HFFc6 (cell line): ENCODE results near the gene LCNL1. TPM values are rescaled to one million over a fixed set of nuclear protein-coding genes. Genes with fewer than 3 reads are reported as not detected.

Experiments
- DNase-seq: peaks from one replicate; pipeline ENCODE4 v3.0.0-alpha.2; 2018
- H3K27ac Mint-ChIP-seq: 2 replicates; pipeline ENCODE4 v1.8.0; 2020; ENCODE audit warnings: mild to moderate bottlenecking, mixed read lengths
- H3K27me3 Mint-ChIP-seq: 2 replicates; pipeline ENCODE4 v1.8.0; 2021; ENCODE audit warnings: mild to moderate bottlenecking, moderate library complexity, mixed read lengths; ENCODE audit not compliant: insufficient read depth
- H3K36me3 Mint-ChIP-seq: 2 replicates; pipeline ENCODE4 v1.8.0; 2021; ENCODE audit warnings: low read depth, mixed read lengths
- H3K4me1 Mint-ChIP-seq: 2 replicates; pipeline ENCODE4 v1.8.0; 2020; ENCODE audit warnings: low read depth, mixed read lengths
- H3K4me3 Mint-ChIP-seq: 2 replicates; pipeline ENCODE4 v1.8.0; 2020; ENCODE audit warnings: mild to moderate bottlenecking, moderate library complexity, mixed read lengths
- H3K9me3 Mint-ChIP-seq: 2 replicates; pipeline ENCODE4 v1.8.0; 2020; ENCODE audit warnings: mild to moderate bottlenecking, mixed read lengths
- total RNA-seq, 6 experiments: library from RNA; stranded (reverse); fragmentation: NEBNext Ultra II Directional; extraction: Animal tissue kit (Norgen Biotek cat#: 25700); gene quantifications; 2 replicates in 1 of 6; 3 replicates in 5 of 6; pipeline ENCODE4 v1.2.3, GENCODE V29; 2021
- TF ChIP-seq, protein P1 (sequence below): fragments of 200-600 bp; sonication (generic); IDR thresholded peaks from 2 replicates; pipeline ENCODE4 v1.5.0; 2021; ENCODE audit warnings: antibody characterized with exemption, mild to moderate bottlenecking

The LCNL1 gene
- total RNA-seq, 6 experiments from 2014 or later = not detected

DNA sequence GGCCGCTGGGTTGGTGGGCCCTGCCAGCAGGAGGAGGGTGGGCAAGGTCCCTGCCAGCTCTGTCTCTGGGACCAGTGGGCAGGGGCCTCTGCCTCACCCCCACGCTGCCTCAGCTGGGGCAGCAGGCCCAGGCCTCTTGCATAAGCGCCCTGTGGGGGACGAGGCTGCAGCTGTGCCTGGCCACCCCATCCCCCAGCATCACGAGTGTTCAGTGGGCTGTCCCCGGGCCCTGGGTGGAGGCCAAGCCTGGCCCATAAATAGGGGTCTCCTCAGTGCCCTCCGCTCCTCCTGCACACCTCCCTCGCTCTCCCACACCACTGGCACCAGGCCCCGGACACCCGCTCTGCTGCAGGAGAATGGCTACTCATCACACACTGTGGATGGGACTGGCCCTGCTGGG, 5.6 kb upstream of the LCNL1 start, which contains the start of gene PTGDS:
PTGDS (plus strand) TSS at position 282 of the 400 bp plus-strand sequence; CDS start at position 357, 75 bp downstream.
- Mint-ChIP-seq H3K27ac (no peak within 1 kb of the TSS), H3K9me3 (no peaks in the 10 kb centered on the region), H3K36me3 (no peaks in the 10 kb centered on the region), H3K4me1 (peaks cover 5% of the 10 kb centered on the region; the same call in 1 of the 2 replicates), H3K4me3 (no peak within 1 kb of the TSS), H3K27me3 (peaks cover 3% of the 10 kb centered on the region)
- no peak for DNase-seq
- TF ChIP-seq, protein P1, sequence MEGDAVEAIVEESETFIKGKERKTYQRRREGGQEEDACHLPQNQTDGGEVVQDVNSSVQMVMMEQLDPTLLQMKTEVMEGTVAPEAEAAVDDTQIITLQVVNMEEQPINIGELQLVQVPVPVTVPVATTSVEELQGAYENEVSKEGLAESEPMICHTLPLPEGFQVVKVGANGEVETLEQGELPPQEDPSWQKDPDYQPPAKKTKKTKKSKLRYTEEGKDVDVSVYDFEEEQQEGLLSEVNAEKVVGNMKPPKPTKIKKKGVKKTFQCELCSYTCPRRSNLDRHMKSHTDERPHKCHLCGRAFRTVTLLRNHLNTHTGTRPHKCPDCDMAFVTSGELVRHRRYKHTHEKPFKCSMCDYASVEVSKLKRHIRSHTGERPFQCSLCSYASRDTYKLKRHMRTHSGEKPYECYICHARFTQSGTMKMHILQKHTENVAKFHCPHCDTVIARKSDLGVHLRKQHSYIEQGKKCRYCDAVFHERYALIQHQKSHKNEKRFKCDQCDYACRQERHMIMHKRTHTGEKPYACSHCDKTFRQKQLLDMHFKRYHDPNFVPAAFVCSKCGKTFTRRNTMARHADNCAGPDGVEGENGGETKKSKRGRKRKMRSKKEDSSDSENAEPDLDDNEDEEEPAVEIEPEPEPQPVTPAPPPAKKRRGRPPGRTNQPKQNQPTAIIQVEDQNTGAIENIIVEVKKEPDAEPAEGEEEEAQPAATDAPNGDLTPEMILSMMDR = no peak

GRCh38 chr9:136977649-136978072, 5.1 kb upstream of the LCNL1 start:
- Mint-ChIP-seq H3K9me3 (no peaks in the 10 kb centered on the region), H3K27me3 (peaks cover 3% of the 10 kb centered on the region), H3K27ac (no peak overlapping the region), H3K4me1 (peaks cover 5% of the 10 kb centered on the region; the same call in 1 of the 2 replicates), H3K4me3 (no peak overlapping the region), H3K36me3 (no peaks in the 10 kb centered on the region)
- TF ChIP-seq, protein P1 = no peak
- DNase-seq = no peak

- Mint-ChIP-seq H3K36me3 (no peaks in the 10 kb centered on the region), H3K27me3 (peaks cover 5% of the 10 kb centered on the region), H3K4me1 (peaks cover 5% of the 10 kb centered on the region; the same call in 1 of the 2 replicates), H3K9me3 (no peaks in the 10 kb centered on the region), H3K27ac (no peak overlapping the region), H3K4me3 (no peak overlapping the region)
- TF ChIP-seq, protein P1 = no peak
- DNase-seq = no peak
These were observed 4.5 kb upstream of the LCNL1 start for GRCh38 chr9:136978073-136978864.

GRCh38 chr9:136978865-136979544, 3.8 kb upstream of the LCNL1 start:
- DNase-seq = no peak
- Mint-ChIP-seq H3K4me1 (peaks cover 5% of the 10 kb centered on the region; the same call in 1 of the 2 replicates), H3K27me3 (peaks cover 7% of the 10 kb centered on the region), H3K27ac (no peak overlapping the region), H3K36me3 (no peaks in the 10 kb centered on the region), H3K4me3 (no peak overlapping the region), H3K9me3 (no peaks in the 10 kb centered on the region)
- TF ChIP-seq, protein P1 = no peak

DNA sequence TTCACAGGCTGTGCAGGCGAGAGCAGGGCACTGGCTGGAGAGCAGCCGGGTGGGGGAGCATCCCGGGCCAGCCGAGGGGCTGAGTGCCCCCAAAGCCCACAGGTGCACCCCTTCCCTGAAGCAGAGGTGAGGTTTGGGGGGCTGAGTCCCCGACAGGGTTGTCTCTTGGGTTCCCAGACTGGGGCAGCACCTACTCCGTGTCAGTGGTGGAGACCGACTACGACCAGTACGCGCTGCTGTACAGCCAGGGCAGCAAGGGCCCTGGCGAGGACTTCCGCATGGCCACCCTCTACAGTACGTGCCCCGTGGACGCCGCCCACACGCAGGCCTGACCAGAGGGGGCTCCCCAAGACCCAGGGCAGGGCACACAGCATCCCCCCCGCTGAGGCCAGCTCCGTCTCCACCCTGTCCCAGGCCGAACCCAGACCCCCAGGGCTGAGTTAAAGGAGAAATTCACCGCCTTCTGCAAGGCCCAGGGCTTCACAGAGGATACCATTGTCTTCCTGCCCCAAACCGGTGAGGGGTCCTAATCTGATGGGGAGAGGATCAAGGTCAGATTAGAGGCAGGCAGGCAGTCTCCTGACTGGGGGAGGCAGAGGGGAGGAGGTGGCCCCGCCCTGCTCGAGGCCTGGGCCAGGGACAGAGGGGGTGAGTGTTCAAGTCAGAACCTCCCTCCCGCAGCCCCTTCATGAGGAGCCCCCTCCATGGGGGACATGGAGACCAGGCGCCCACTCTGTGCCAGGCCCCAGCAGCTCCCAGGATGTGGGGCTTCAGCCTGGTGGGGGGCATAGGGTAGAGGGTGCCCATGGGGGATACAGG, 2.8 kb upstream of the LCNL1 start:
- Mint-ChIP-seq H3K4me1 (peaks cover 5% of the 10 kb centered on the region; the same call in 1 of the 2 replicates), H3K27me3 (peaks cover 7% of the 10 kb centered on the region), H3K4me3 (no peak overlapping the region), H3K9me3 (no peaks in the 10 kb centered on the region), H3K36me3 (no peaks in the 10 kb centered on the region), H3K27ac (no peak overlapping the region)
- TF ChIP-seq, protein P1 = no peak
- DNase-seq = no peak
